ENCODE measurements around the gene ASXL2. TPM values are rescaled to one million over a fixed set of nuclear protein-coding genes. Genes with fewer than 3 reads are reported as not detected.
A peak's percentile ranks its signal among the peaks of the same experiment; 100 is the strongest.

The ASXL2 gene
- polyA plus RNA-seq, 4 donors, result 1.1 to 14.7 (median 3.2) TPM

GRCh38 chr2:25722224-25722623 lies 156.1 kb downstream of the ASXL2 start:
- Histone ChIP-seq H3K36me3 (ENCODE audit: control insufficient read depth in 3 of 3, insufficient read depth in 2 of 3, low read depth in 1 of 3, low read length in 3 of 3) (no peaks in the 10 kb centered on the region), H3K9me3 (ENCODE audit: control insufficient read depth in 2 of 2, insufficient read depth in 1 of 2, low read depth in 1 of 2, low read length in 1 of 2) (no peaks in the 10 kb centered on the region), H3K4me1 (ENCODE audit: control insufficient read depth in 3 of 3, insufficient read depth in 2 of 3, low read depth in 1 of 3, low read length in 2 of 3) (no peaks in the 10 kb centered on the region), H3K27me3 (ENCODE audit: control insufficient read depth in 3 of 3, insufficient read depth in 3 of 3, low read length in 3 of 3) (peaks cover 0 to 3% (median 0%) of the 10 kb centered on the region in 3 donors), H3K27ac (ENCODE audit: low read depth in 1 of 3, low read length in 2 of 3) (no peak overlapping the region), H3K4me3 (ENCODE audit: low read depth in 1 of 3, low read length in 3 of 3) (no peak overlapping the region)
- DNase-seq, result no peak
- no peak for FAIRE-seq
- WGBS, 3 donors, result 78 to 81% (median 79%) methylated on average over 3 of the region's 3 CpGs

GRCh38 chr2:25720575-25720974 lies 157.7 kb downstream of the ASXL2 start:
- H3K27me3 ChIP-seq (ENCODE audit: control insufficient read depth in 3 of 3, insufficient read depth in 3 of 3, low read length in 3 of 3), result peaks cover 0 to 3% (median 0%) of the 10 kb centered on the region in 3 donors
- no peak overlapping the region for H3K4me3 ChIP-seq (ENCODE audit: low read depth in 1 of 3, low read length in 3 of 3)
- H3K36me3 ChIP-seq (ENCODE audit: control insufficient read depth in 3 of 3, insufficient read depth in 2 of 3, low read depth in 1 of 3, low read length in 3 of 3), result no peaks in the 10 kb centered on the region
- H3K27ac ChIP-seq (ENCODE audit: low read depth in 1 of 3, low read length in 2 of 3), result no peak overlapping the region
- no peaks in the 10 kb centered on the region for H3K4me1 ChIP-seq (ENCODE audit: control insufficient read depth in 3 of 3, insufficient read depth in 2 of 3, low read depth in 1 of 3, low read length in 2 of 3)
- no peak for FAIRE-seq
- 78 to 82% (median 79%) methylated on average over 1 of the region's 1 CpG for WGBS, 3 donors
- DNase-seq, result no peak
- H3K9me3 ChIP-seq (ENCODE audit: control insufficient read depth in 2 of 2, insufficient read depth in 1 of 2, low read depth in 1 of 2, low read length in 1 of 2), result no peaks in the 10 kb centered on the region

- DNase-seq, result peak in 1 of 2 donors; percentile 32
- Histone ChIP-seq H3K4me3 (ENCODE audit: low read depth in 1 of 3, low read length in 3 of 3) (no peak overlapping the region), H3K9me3 (ENCODE audit: control insufficient read depth in 2 of 2, insufficient read depth in 1 of 2, low read depth in 1 of 2, low read length in 1 of 2) (no peaks in the 10 kb centered on the region), H3K27ac (ENCODE audit: low read depth in 1 of 3, low read length in 2 of 3) (no peak overlapping the region), H3K36me3 (ENCODE audit: control insufficient read depth in 3 of 3, insufficient read depth in 2 of 3, low read depth in 1 of 3, low read length in 3 of 3) (no peaks in the 10 kb centered on the region), H3K4me1 (ENCODE audit: control insufficient read depth in 3 of 3, insufficient read depth in 2 of 3, low read depth in 1 of 3, low read length in 2 of 3) (no peaks in the 10 kb centered on the region), H3K27me3 (ENCODE audit: control insufficient read depth in 3 of 3, insufficient read depth in 3 of 3, low read length in 3 of 3) (no peaks in the 10 kb centered on the region)
- FAIRE-seq, result no peak
- 47 to 75% (median 74%) methylated on average over 1 of the region's 1 CpG for WGBS, 3 donors
These were observed 163.5 kb downstream of the ASXL2 start for GRCh38 chr2:25714740-25715139.

- no peak for FAIRE-seq
- DNase-seq, result no peak
- Histone ChIP-seq H3K4me1 (ENCODE audit: control insufficient read depth in 3 of 3, insufficient read depth in 2 of 3, low read depth in 1 of 3, low read length in 2 of 3) (no peaks in the 10 kb centered on the region), H3K9me3 (ENCODE audit: control insufficient read depth in 2 of 2, insufficient read depth in 1 of 2, low read depth in 1 of 2, low read length in 1 of 2) (no peaks in the 10 kb centered on the region), H3K27ac (ENCODE audit: low read depth in 1 of 3, low read length in 2 of 3) (no peak overlapping the region), H3K36me3 (ENCODE audit: control insufficient read depth in 3 of 3, insufficient read depth in 2 of 3, low read depth in 1 of 3, low read length in 3 of 3) (no peaks in the 10 kb centered on the region), H3K27me3 (ENCODE audit: control insufficient read depth in 3 of 3, insufficient read depth in 3 of 3, low read length in 3 of 3) (no peaks in the 10 kb centered on the region), H3K4me3 (ENCODE audit: low read depth in 1 of 3, low read length in 3 of 3) (no peak overlapping the region)
- WGBS, 3 donors, result 78 to 81% (median 79%) methylated on average over 5 of the region's 5 CpGs
These were observed 165.8 kb downstream of the ASXL2 start for GRCh38 chr2:25712455-25712854.

- Histone ChIP-seq H3K27ac (ENCODE audit: low read depth in 1 of 3, low read length in 2 of 3) (no peak overlapping the region), H3K27me3 (ENCODE audit: control insufficient read depth in 3 of 3, insufficient read depth in 3 of 3, low read length in 3 of 3) (no peaks in the 10 kb centered on the region), H3K4me3 (ENCODE audit: low read depth in 1 of 3, low read length in 3 of 3) (no peak overlapping the region), H3K9me3 (ENCODE audit: control insufficient read depth in 2 of 2, insufficient read depth in 1 of 2, low read depth in 1 of 2, low read length in 1 of 2) (no peaks in the 10 kb centered on the region), H3K4me1 (ENCODE audit: control insufficient read depth in 3 of 3, insufficient read depth in 2 of 3, low read depth in 1 of 3, low read length in 2 of 3) (no peaks in the 10 kb centered on the region), H3K36me3 (ENCODE audit: control insufficient read depth in 3 of 3, insufficient read depth in 2 of 3, low read depth in 1 of 3, low read length in 3 of 3) (no peaks in the 10 kb centered on the region)
- WGBS, 3 donors, result 16 to 42% (median 39%) methylated on average over 12 of the region's 12 CpGs
- no peak for FAIRE-seq
- DNase-seq, result no peak
These were observed 166.5 kb downstream of the ASXL2 start for GRCh38 chr2:25711675-25712354.

GRCh38 chr2:25710750-25711149 lies 167.5 kb downstream of the ASXL2 start:
- Histone ChIP-seq H3K27ac (ENCODE audit: low read depth in 1 of 3, low read length in 2 of 3) (no peak overlapping the region), H3K36me3 (ENCODE audit: control insufficient read depth in 3 of 3, insufficient read depth in 2 of 3, low read depth in 1 of 3, low read length in 3 of 3) (no peaks in the 10 kb centered on the region), H3K27me3 (ENCODE audit: control insufficient read depth in 3 of 3, insufficient read depth in 3 of 3, low read length in 3 of 3) (no peaks in the 10 kb centered on the region), H3K4me1 (ENCODE audit: control insufficient read depth in 3 of 3, insufficient read depth in 2 of 3, low read depth in 1 of 3, low read length in 2 of 3) (no peaks in the 10 kb centered on the region), H3K9me3 (ENCODE audit: control insufficient read depth in 2 of 2, insufficient read depth in 1 of 2, low read depth in 1 of 2, low read length in 1 of 2) (no peaks in the 10 kb centered on the region), H3K4me3 (ENCODE audit: low read depth in 1 of 3, low read length in 3 of 3) (no peak overlapping the region)
- WGBS, 3 donors, result 78 to 81% (median 79%) methylated on average over 3 of the region's 3 CpGs
- DNase-seq (no peak), FAIRE-seq (no peak)

GRCh38 chr2:25709349-25709748 lies 168.9 kb downstream of the ASXL2 start:
- FAIRE-seq (no peak), DNase-seq (no peak)
- peaks cover 0 to 2% of the 10 kb centered on the region in 2 donors for H3K9me3 ChIP-seq (ENCODE audit: control insufficient read depth in 2 of 2, insufficient read depth in 1 of 2, low read depth in 1 of 2, low read length in 1 of 2)
- WGBS, 3 donors, result 76 to 90% (median 85%) methylated on average over 2 of the region's 2 CpGs
- H3K4me1 ChIP-seq (ENCODE audit: control insufficient read depth in 3 of 3, insufficient read depth in 2 of 3, low read depth in 1 of 3, low read length in 2 of 3), result no peaks in the 10 kb centered on the region
- no peaks in the 10 kb centered on the region for H3K36me3 ChIP-seq (ENCODE audit: control insufficient read depth in 3 of 3, insufficient read depth in 2 of 3, low read depth in 1 of 3, low read length in 3 of 3)
- no peak overlapping the region for H3K27ac ChIP-seq (ENCODE audit: low read depth in 1 of 3, low read length in 2 of 3)
- no peak overlapping the region for H3K4me3 ChIP-seq (ENCODE audit: low read depth in 1 of 3, low read length in 3 of 3)
- no peaks in the 10 kb centered on the region for H3K27me3 ChIP-seq (ENCODE audit: control insufficient read depth in 3 of 3, insufficient read depth in 3 of 3, low read length in 3 of 3)

- Histone ChIP-seq H3K4me3 (ENCODE audit: low read depth in 1 of 3, low read length in 3 of 3) (no peak overlapping the region), H3K4me1 (ENCODE audit: control insufficient read depth in 3 of 3, insufficient read depth in 2 of 3, low read depth in 1 of 3, low read length in 2 of 3) (no peaks in the 10 kb centered on the region), H3K27me3 (ENCODE audit: control insufficient read depth in 3 of 3, insufficient read depth in 3 of 3, low read length in 3 of 3) (no peaks in the 10 kb centered on the region), H3K9me3 (ENCODE audit: control insufficient read depth in 2 of 2, insufficient read depth in 1 of 2, low read depth in 1 of 2, low read length in 1 of 2) (peaks cover 0 to 2% of the 10 kb centered on the region in 2 donors), H3K36me3 (ENCODE audit: control insufficient read depth in 3 of 3, insufficient read depth in 2 of 3, low read depth in 1 of 3, low read length in 3 of 3) (no peaks in the 10 kb centered on the region), H3K27ac (ENCODE audit: low read depth in 1 of 3, low read length in 2 of 3) (no peak overlapping the region)
- DNase-seq (no peak), FAIRE-seq (no peak)
- 62 to 67% (median 66%) methylated on average over 5 of the region's 5 CpGs for WGBS, 3 donors
These were observed 170.2 kb downstream of the ASXL2 start for GRCh38 chr2:25707927-25708590.
